GM08714 (cell line): Measurements from ENCODE around the gene MAP3K14.

Source experiments
- H3K4me3 ChIP-seq: fragments of 200-500 bp; sonication (Bioruptor generic); 2 replicates; pipeline ENCODE4 v1.5.1; 2014; ENCODE audit warnings: mild to moderate bottlenecking, low read length, inconsistent platforms
- ZNF274 ChIP-seq: IDR thresholded peaks from 2 replicates; pipeline ENCODE4 v1.6.1; 2012; ENCODE audit warnings: mild to moderate bottlenecking, low read depth, low read length

MAP3K14 gene

GRCh38 chr17:45332989-45333701 is 16.3 kb upstream of the MAP3K14 start:
- no peak overlapping the region for H3K4me3 ChIP-seq
- no peak for TF ChIP-seq ZNF274

GRCh38 chr17:45332505-45332904 is 15.7 kb upstream of the MAP3K14 start:
- no peak overlapping the region for H3K4me3 ChIP-seq
- TF ChIP-seq ZNF274, result no peak

- H3K4me3 ChIP-seq, result no peak overlapping the region
- no peak for TF ChIP-seq ZNF274
Observed at GRCh38 chr17:45326626-45327025, 9.8 kb upstream of the MAP3K14 start.

GRCh38 chr17:45325810-45326209 is 9.0 kb upstream of the MAP3K14 start:
- no peak for TF ChIP-seq ZNF274
- H3K4me3 ChIP-seq, result no peak overlapping the region

GRCh38 chr17:45324336-45324735 is 7.5 kb upstream of the MAP3K14 start:
- TF ChIP-seq ZNF274, result no peak
- H3K4me3 ChIP-seq, result no peak overlapping the region

GRCh38 chr17:45322168-45322567 is 5.3 kb upstream of the MAP3K14 start:
- no peak for TF ChIP-seq ZNF274
- no peak overlapping the region for H3K4me3 ChIP-seq

GRCh38 chr17:45320931-45321461 is 4.2 kb upstream of the MAP3K14 start:
- H3K4me3 ChIP-seq, result no peak overlapping the region

GRCh38 chr17:45320349-45320930 is 3.6 kb upstream of the MAP3K14 start:
- H3K4me3 ChIP-seq, result no peak overlapping the region
- no peak for TF ChIP-seq ZNF274

More at GRCh38 chr17:45320931-45321461, 4.2 kb upstream of the MAP3K14 start:
- TF ChIP-seq ZNF274, result no peak

- no peak overlapping the region for H3K4me3 ChIP-seq
Observed at GRCh38 chr17:45319239-45319703, 2.5 kb upstream of the MAP3K14 start.

GRCh38 chr17:45318561-45319230 is 1.9 kb upstream of the MAP3K14 start:
- no peak overlapping the region for H3K4me3 ChIP-seq
- TF ChIP-seq ZNF274, result no peak

More at GRCh38 chr17:45319239-45319703, 2.5 kb upstream of the MAP3K14 start:
- no peak for TF ChIP-seq ZNF274

- no peak for TF ChIP-seq ZNF274
Observed at GRCh38 chr17:45317111-45317928, 500 bp upstream of the MAP3K14 start.

GRCh38 chr17:45315648-45316433 is 979 bp downstream of the MAP3K14 start:
- TF ChIP-seq ZNF274, result no peak
- H3K4me3 ChIP-seq, result peak overlapping the region; percentile 71

More at GRCh38 chr17:45317111-45317928, 500 bp upstream of the MAP3K14 start:
- H3K4me3 ChIP-seq, result peak overlapping the region; percentile 58; the same call in 1 of the 2 replicates
